ENCODE measurements around the gene SLC6A7. TPM values are rescaled to one million over a fixed set of nuclear protein-coding genes. Genes with fewer than 3 reads are reported as not detected.

SLC6A7 gene
- total RNA-seq, 1 donor from 2014 or later, result not detected

DNA sequence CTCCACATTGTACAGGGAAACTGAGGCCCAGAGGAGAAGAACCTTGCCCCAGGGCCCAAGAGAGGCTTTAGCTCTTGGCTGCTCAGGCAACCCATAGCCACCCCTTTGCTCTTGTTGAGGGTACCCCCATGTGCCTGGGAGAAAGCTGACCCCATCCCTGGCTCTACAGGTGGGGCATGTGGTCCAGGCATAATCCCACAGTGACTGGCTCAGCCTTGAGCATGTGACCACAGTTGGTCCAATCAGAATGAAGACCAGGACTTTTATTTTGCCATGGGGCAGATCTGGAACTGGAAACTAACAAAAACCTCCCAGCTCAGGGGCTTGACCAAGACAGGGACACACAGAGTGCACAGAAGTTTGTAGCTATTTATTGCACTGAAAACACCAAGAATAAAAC lies 29.3 kb downstream of the SLC6A7 start:
- no peaks in the 10 kb centered on the region for H3K36me3 Mint-ChIP-seq (ENCODE audit: low read depth)
- POLR2A ChIA-PET, result no interaction called here
- no peak for DNase-seq
- H3K27ac Mint-ChIP-seq, result no peak overlapping the region
- H3K4me3 Mint-ChIP-seq, result no peak overlapping the region
- no peak for ATAC-seq (ENCODE audit: low read depth)
- peaks cover 15% of the 10 kb centered on the region for H3K27me3 Mint-ChIP-seq
- CTCF ChIA-PET, result interaction anchor here (0.9 to 1.4 kb wide), 4 partner anchors 88 to 389 kb away, joined by 3 to 6 read pairs (median 4); no protein-coding TSS in a partner anchor
- no peaks in the 10 kb centered on the region for H3K9me3 Mint-ChIP-seq
- intact Hi-C loops (cut with micrococcal nuclease), result loop anchor here (2.0 kb wide), 1 partner anchor 228 kb away; no protein-coding TSS in a partner anchor
- peaks cover 1% of the 10 kb centered on the region for H3K4me1 Mint-ChIP-seq
- TF ChIP-seq, protein P1, sequence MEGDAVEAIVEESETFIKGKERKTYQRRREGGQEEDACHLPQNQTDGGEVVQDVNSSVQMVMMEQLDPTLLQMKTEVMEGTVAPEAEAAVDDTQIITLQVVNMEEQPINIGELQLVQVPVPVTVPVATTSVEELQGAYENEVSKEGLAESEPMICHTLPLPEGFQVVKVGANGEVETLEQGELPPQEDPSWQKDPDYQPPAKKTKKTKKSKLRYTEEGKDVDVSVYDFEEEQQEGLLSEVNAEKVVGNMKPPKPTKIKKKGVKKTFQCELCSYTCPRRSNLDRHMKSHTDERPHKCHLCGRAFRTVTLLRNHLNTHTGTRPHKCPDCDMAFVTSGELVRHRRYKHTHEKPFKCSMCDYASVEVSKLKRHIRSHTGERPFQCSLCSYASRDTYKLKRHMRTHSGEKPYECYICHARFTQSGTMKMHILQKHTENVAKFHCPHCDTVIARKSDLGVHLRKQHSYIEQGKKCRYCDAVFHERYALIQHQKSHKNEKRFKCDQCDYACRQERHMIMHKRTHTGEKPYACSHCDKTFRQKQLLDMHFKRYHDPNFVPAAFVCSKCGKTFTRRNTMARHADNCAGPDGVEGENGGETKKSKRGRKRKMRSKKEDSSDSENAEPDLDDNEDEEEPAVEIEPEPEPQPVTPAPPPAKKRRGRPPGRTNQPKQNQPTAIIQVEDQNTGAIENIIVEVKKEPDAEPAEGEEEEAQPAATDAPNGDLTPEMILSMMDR (IDR thresholded peaks at IDR 0.05), result no peak

DNA sequence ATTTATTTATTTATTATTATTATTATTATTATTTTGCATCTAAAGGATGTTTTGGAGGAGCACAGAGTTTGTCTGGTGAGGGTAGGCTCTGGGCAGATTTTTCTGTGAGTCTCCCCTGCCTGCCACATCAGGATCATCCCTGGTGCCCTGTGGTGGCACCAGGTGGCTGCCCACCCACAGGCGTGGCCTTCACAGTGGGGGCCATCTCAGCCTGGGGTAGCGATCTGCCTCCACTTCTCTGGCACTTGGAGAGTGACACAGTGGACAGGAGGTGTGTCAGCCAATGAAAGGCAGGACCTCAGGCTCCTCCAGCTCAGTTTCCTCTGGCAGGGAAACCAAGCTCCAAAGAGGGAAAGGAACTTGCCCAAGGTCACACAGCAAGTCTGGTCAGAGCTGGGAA lies 30.0 kb downstream of the SLC6A7 start:
- intact Hi-C loops (cut with micrococcal nuclease), result loop anchor here (2.0 kb wide), 1 partner anchor 229 kb away; no protein-coding TSS in a partner anchor
- ChIA-PET POLR2A (no interaction called here), CTCF (interaction anchor here (0.8 to 0.9 kb wide), 2 partner anchors 159 to 386 kb away, joined by 3 read pairs; no protein-coding TSS in a partner anchor)
- Mint-ChIP-seq H3K4me3 (no peak overlapping the region), H3K27me3 (peaks cover 15% of the 10 kb centered on the region), H3K9me3 (no peaks in the 10 kb centered on the region), H3K36me3 (ENCODE audit: low read depth) (no peaks in the 10 kb centered on the region), H3K4me1 (peaks cover 1% of the 10 kb centered on the region), H3K27ac (no peak overlapping the region)
- no peak for ATAC-seq (ENCODE audit: low read depth)
- TF ChIP-seq, protein P1 (IDR thresholded peaks at IDR 0.05), result no peak
- DNase-seq, result no peak

DNA sequence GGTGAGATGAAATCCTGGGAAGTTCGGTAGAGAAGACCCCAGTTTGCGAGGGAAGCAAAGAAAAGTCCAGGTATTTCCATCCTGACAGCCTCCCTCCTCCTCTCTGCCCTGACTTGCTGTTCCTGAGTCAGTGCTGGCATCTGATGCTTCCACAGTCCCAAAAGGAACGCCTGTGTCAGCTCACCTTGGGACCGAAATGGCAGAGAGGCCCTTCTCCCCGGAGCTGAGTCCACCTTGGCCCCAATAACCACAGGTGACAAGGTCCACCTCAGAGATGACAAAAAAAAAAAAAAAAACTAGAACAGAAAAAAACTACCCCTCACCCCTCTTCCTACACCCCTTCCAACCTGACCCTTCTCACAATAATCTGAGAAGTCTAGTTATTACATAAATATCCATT lies 31.6 kb downstream of the SLC6A7 start:
- intact Hi-C loops (cut with micrococcal nuclease), result no loop called here
- POLR2A ChIA-PET, result no interaction called here
- ATAC-seq (ENCODE audit: low read depth), result no peak
- H3K36me3 Mint-ChIP-seq (ENCODE audit: low read depth), result no peaks in the 10 kb centered on the region
- H3K27ac Mint-ChIP-seq, result no peak overlapping the region
- no peaks in the 10 kb centered on the region for H3K9me3 Mint-ChIP-seq
- H3K4me1 Mint-ChIP-seq, result peaks cover 1% of the 10 kb centered on the region
- peaks cover 15% of the 10 kb centered on the region for H3K27me3 Mint-ChIP-seq
- TF ChIP-seq, protein P1 (IDR thresholded peaks at IDR 0.05), result no peak
- no peak for DNase-seq
- no peak overlapping the region for H3K4me3 Mint-ChIP-seq
- CTCF ChIA-PET, result no interaction called here

DNA sequence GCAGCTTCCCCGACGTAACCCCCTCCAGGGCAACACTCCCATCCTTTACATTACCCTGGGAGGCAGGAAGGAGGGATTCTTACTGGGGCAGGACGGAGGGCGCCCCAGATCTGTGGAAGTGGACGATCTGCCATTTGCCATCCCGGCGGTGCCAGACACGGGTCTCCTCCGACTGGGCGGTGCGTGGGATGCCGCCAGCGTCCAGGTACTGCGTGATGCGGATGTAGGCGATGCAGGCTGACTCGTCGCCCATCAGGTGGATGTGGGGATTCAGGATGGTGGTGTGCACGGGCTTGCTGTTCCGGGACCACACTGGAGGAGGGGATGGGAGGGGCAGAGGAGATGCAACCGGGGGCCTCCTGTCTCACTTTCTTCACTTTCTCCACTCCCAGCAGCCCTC lies 33.0 kb downstream of the SLC6A7 start:
- H3K27ac Mint-ChIP-seq, result no peak overlapping the region
- intact Hi-C loops (cut with micrococcal nuclease), result no loop called here
- no peak for ATAC-seq (ENCODE audit: low read depth)

DNA sequence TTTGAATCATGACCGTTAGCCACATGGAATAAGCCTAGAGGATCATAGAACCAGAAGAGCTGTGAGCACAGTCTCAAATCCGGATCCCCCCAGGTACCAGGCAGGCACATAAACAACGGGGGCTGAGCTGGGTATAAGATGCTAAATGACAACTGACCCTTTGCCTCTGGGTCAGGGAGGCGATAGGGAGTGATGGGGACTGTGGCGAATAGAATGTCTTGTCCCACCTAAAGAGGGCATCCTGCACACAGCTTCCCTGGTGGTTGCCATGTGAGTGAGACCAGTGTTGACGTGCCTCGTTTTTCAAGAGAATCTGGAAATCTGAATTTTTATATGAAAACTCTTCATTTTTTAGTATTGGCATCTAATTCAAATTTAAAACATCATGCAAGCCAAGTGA lies 33.6 kb downstream of the SLC6A7 start:
- no peak for ATAC-seq (ENCODE audit: low read depth)
- Mint-ChIP-seq H3K4me3 (no peak overlapping the region), H3K36me3 (ENCODE audit: low read depth) (no peaks in the 10 kb centered on the region), H3K4me1 (no peaks in the 10 kb centered on the region), H3K9me3 (no peaks in the 10 kb centered on the region), H3K27me3 (peaks cover 8% of the 10 kb centered on the region), H3K27ac (no peak overlapping the region)
- no peak for DNase-seq
- ChIA-PET POLR2A (no interaction called here), CTCF (no interaction called here)
- TF ChIP-seq, protein P1 (IDR thresholded peaks at IDR 0.05), result no peak
- intact Hi-C loops (cut with micrococcal nuclease), result no loop called here

More for the DNA sequence above, 33.0 kb downstream of the SLC6A7 start:
- ChIA-PET POLR2A (no interaction called here), CTCF (no interaction called here)
- H3K4me1 Mint-ChIP-seq, result peaks cover 1% of the 10 kb centered on the region
- no peaks in the 10 kb centered on the region for H3K9me3 Mint-ChIP-seq
- no peak overlapping the region for H3K4me3 Mint-ChIP-seq
- H3K36me3 Mint-ChIP-seq (ENCODE audit: low read depth), result no peaks in the 10 kb centered on the region
- TF ChIP-seq, protein P1 (IDR thresholded peaks at IDR 0.05), result no peak
- no peak for DNase-seq
- peaks cover 8% of the 10 kb centered on the region for H3K27me3 Mint-ChIP-seq
